Tibial nerve (tissue), 4 donors: ENCODE measurements around the gene SCIN.

Source experiments
- EP300 ChIP-seq, 2 donors: sonication (generic); formaldehyde crosslinking; IDR thresholded peaks; one replicate each; pipeline ENCODE4 v1.6.1; 2017; ENCODE audit warnings: antibody characterized with exemption in 2 of 2, mild to moderate bottlenecking in 1 of 2
- POLR2A ChIP-seq, 2 donors: fragments of 450-650 bp; IDR thresholded peaks; one replicate each; pipeline ENCODE4 v1.6.1; 2017; ENCODE audit warnings: antibody characterized with exemption in 2 of 2, mild to moderate bottlenecking in 2 of 2, moderate library complexity in 2 of 2
- TF ChIP-seq, protein P1 (sequence below), 5 experiments: fragments of 200-600 bp in 3 of 5; fragments of 450-650 bp in 2 of 5; sonication (generic) in 3 of 5; IDR thresholded peaks; one replicate each; pipeline ENCODE4 v1.5.1; 2016 to 2019; ENCODE audit warnings: antibody characterized with exemption in 5 of 5, mild to moderate bottlenecking in 3 of 5, moderate library complexity in 2 of 5

DNA sequence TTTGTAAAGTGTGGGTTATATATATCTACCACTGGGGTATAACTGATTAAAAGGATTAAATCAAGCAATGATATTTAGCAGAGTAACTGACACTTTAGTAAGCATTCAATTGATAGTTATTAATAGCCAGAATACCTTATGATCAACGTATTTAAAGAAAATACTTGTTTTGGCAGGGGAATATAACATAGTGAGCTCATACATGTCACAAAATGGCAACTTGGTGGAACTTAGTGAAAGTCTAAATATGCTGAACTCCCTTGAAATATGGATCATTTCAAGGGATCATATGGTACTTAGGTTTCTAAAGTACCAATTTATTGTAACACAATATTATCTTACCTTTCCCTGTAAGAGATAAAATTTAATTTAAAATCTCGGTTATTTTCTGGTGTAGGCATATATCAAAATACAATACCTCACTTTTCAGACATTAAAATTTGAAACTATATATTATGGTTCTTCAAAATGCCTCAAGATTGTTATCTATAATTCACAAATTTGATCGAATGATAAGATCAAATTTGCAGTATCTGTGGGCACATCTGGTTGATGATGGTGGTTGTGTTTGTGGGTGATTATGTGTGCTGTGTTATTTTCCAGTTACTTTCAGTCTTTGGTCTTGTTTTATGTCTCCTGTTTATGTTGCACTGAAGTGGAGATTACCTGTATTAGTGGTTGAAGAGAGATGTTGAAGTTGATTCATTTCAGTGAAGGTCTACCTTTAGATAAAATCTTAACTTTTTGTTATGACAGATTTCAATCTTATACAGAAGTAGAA, 122.1 kb downstream of the SCIN start:
- TF ChIP-seq, protein P1, sequence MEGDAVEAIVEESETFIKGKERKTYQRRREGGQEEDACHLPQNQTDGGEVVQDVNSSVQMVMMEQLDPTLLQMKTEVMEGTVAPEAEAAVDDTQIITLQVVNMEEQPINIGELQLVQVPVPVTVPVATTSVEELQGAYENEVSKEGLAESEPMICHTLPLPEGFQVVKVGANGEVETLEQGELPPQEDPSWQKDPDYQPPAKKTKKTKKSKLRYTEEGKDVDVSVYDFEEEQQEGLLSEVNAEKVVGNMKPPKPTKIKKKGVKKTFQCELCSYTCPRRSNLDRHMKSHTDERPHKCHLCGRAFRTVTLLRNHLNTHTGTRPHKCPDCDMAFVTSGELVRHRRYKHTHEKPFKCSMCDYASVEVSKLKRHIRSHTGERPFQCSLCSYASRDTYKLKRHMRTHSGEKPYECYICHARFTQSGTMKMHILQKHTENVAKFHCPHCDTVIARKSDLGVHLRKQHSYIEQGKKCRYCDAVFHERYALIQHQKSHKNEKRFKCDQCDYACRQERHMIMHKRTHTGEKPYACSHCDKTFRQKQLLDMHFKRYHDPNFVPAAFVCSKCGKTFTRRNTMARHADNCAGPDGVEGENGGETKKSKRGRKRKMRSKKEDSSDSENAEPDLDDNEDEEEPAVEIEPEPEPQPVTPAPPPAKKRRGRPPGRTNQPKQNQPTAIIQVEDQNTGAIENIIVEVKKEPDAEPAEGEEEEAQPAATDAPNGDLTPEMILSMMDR (IDR thresholded peaks at IDR 0.05), result no peak
- TF ChIP-seq POLR2A (IDR thresholded peaks at IDR 0.05), result no peak
- no peak for TF ChIP-seq EP300 (IDR thresholded peaks at IDR 0.05)
